Smooth muscle cell (in vitro differentiated cells): ENCODE results near the gene BTNL8. TPM values are rescaled to one million over a fixed set of nuclear protein-coding genes. Genes with fewer than 3 reads are reported as not detected.

Experiments
- DNase-seq: peaks from one replicate; lab custom pipeline; 2025; ENCODE audit not compliant: unreplicated experiment; lab: John Stamatoyannopoulos, UW
- H2AFZ ChIP-seq: fragments of 200-600 bp; sonication (generic); 2 replicates; pipeline ENCODE4 v1.6.0; 2016; ENCODE audit warnings: antibody characterized with exemption, low read depth, mild to moderate bottlenecking
- H3F3A ChIP-seq: fragments of 200-600 bp; sonication (generic); 2 replicates; pipeline ENCODE4 v1.6.0; 2017; ENCODE audit warnings: antibody characterized with exemption, low read depth
- H3K27ac ChIP-seq: fragments of 200-600 bp; sonication (generic); 2 replicates; pipeline ENCODE4 v1.5.1; 2016; ENCODE audit warnings: low read depth, mild to moderate bottlenecking
- H3K27me3 ChIP-seq: fragments of 200-600 bp; sonication (generic); 2 replicates; pipeline ENCODE4 v1.6.1; 2016; ENCODE audit warnings: low read depth, mild to moderate bottlenecking
- H3K36me3 ChIP-seq: fragments of 200-600 bp; sonication (generic); 2 replicates; pipeline ENCODE4 v1.5.1; 2016; ENCODE audit warnings: low read depth
- H3K4me1 ChIP-seq: fragments of 200-600 bp; sonication (generic); 2 replicates; pipeline ENCODE4 v1.5.1; 2016; ENCODE audit warnings: low read depth
- H3K4me2 ChIP-seq: fragments of 200-600 bp; sonication (generic); 2 replicates; pipeline ENCODE4 v1.6.0; 2016; ENCODE audit warnings: mild to moderate bottlenecking
- H3K4me3 ChIP-seq: fragments of 200-600 bp; sonication (generic); 2 replicates; pipeline ENCODE4 v1.5.1; 2016; ENCODE audit warnings: mild to moderate bottlenecking
- H3K79me2 ChIP-seq: fragments of 200-600 bp; sonication (generic); 2 replicates; pipeline ENCODE4 v1.6.0; 2016; ENCODE audit warnings: low read depth, mild to moderate bottlenecking
- H3K9ac ChIP-seq: fragments of 200-600 bp; sonication (generic); 2 replicates; pipeline ENCODE4 v1.6.0; 2016; ENCODE audit warnings: low read depth
- H3K9me3 ChIP-seq: fragments of 200-600 bp; sonication (generic); replicated peaks from 2 replicates; pipeline ENCODE4 v1.5.1; 2016; ENCODE audit warnings: low read depth
- H4K20me1 ChIP-seq: fragments of 200-600 bp; sonication (generic); 2 replicates; pipeline ENCODE4 v1.6.0; 2016; ENCODE audit warnings: low read depth
- CTCF ChIP-seq: fragments of 200-600 bp; sonication (generic); IDR thresholded peaks from 2 replicates; pipeline ENCODE4 v1.5.1; 2017; ENCODE audit warnings: borderline replicate concordance, mild to moderate bottlenecking, antibody characterized with exemption; ENCODE audit not compliant: insufficient read depth, poor library complexity, severe bottlenecking
- WGBS: methylation state at CpG from one replicate; pipeline ENCODE4 v1.1.7; 2016; ENCODE audit warnings: low lambda C conversion rate; 5-methylcytosine and 5-hydroxymethylcytosine counted together
- polyA plus RNA-seq: library from polyadenylated mRNA; unstranded; fragments of >200 nt; fragmentation: Nextera tagmentation; extraction: Ambion mirVana; gene quantifications from 2 replicates; pipeline ENCODE4 v1.2.1, GENCODE V29; 2016
- total RNA-seq: library from RNA; depleted of rRNA; stranded (reverse); fragments of >200 nt; gene quantifications from 2 replicates; pipeline ENCODE4 v1.2.3, GENCODE V29; 2014

Gene BTNL8
- total and polyA plus RNA-seq, 2 experiments from 2014 or later, result not detected

GRCh38 chr5:180915924-180916323 lies 17.0 kb downstream of the BTNL8 start:
- no peak overlapping the region for H3K4me3 ChIP-seq
- no peaks in the 10 kb centered on the region for H3F3A ChIP-seq
- no peak for DNase-seq
- no peak for TF ChIP-seq CTCF
- H3K9me3 ChIP-seq, result no peaks in the 10 kb centered on the region
- no peaks in the 10 kb centered on the region for H3K27me3 ChIP-seq
- no peak overlapping the region for H2AFZ ChIP-seq
- WGBS, result 66% methylated on average over 3 of the region's 3 CpGs
- H3K4me2 ChIP-seq, result no peak overlapping the region
- no peak overlapping the region for H3K27ac ChIP-seq
- no peak overlapping the region for H3K9ac ChIP-seq
- no peaks in the 10 kb centered on the region for H3K79me2 ChIP-seq
- H4K20me1 ChIP-seq, result no peaks in the 10 kb centered on the region
- H3K4me1 ChIP-seq, result no peaks in the 10 kb centered on the region
- H3K36me3 ChIP-seq, result no peaks in the 10 kb centered on the region

- no peaks in the 10 kb centered on the region for H3K79me2 ChIP-seq
- no peaks in the 10 kb centered on the region for H3K9me3 ChIP-seq
- 91% methylated on average over 1 of the region's 1 CpG for WGBS
- TF ChIP-seq CTCF, result no peak
- no peaks in the 10 kb centered on the region for H3K27me3 ChIP-seq
- H3K4me1 ChIP-seq, result no peaks in the 10 kb centered on the region
- no peak overlapping the region for H2AFZ ChIP-seq
- H3F3A ChIP-seq, result no peaks in the 10 kb centered on the region
- H4K20me1 ChIP-seq, result no peaks in the 10 kb centered on the region
- DNase-seq, result no peak
- no peaks in the 10 kb centered on the region for H3K36me3 ChIP-seq
- no peak overlapping the region for H3K4me3 ChIP-seq
- H3K9ac ChIP-seq, result no peak overlapping the region
- no peak overlapping the region for H3K27ac ChIP-seq
- no peak overlapping the region for H3K4me2 ChIP-seq
These were observed 19.4 kb downstream of the BTNL8 start for GRCh38 chr5:180918380-180918779.

- Histone ChIP-seq H3K9me3 (no peaks in the 10 kb centered on the region), H3K36me3 (no peaks in the 10 kb centered on the region), H2AFZ (no peak overlapping the region), H3K27me3 (no peaks in the 10 kb centered on the region), H3K79me2 (no peaks in the 10 kb centered on the region), H3K4me1 (no peaks in the 10 kb centered on the region), H3F3A (no peaks in the 10 kb centered on the region), H4K20me1 (no peaks in the 10 kb centered on the region), H3K4me3 (no peak overlapping the region), H3K9ac (no peak overlapping the region), H3K4me2 (no peak overlapping the region), H3K27ac (no peak overlapping the region)
- no peak for DNase-seq
- TF ChIP-seq CTCF, result no peak
These were observed 21.8 kb downstream of the BTNL8 start for GRCh38 chr5:180920710-180921109.

DNA sequence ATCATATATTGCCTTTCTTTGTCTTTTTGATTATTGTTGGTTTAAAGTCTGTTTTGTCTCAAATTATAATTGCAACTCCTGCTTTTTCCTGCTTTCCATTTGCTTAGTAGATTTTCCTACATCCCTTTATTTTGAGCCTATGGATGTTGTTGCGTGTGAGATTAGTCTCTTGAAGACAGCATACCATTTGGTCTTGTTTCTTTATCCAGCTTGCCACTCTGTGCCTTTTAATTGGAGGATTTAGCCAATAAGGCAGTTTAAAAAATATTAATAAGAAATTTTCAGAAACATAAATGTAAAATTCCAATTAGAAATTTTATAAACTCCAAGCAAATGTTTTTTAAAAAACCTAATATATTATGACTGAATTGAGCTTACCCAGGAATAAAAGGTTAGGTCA lies 24.0 kb downstream of the BTNL8 start:
- H2AFZ ChIP-seq, result no peak overlapping the region
- no peak for TF ChIP-seq CTCF

More for the DNA sequence above, 24.0 kb downstream of the BTNL8 start:
- H4K20me1 ChIP-seq, result no peaks in the 10 kb centered on the region
- H3K36me3 ChIP-seq, result no peaks in the 10 kb centered on the region
- no peaks in the 10 kb centered on the region for H3K27me3 ChIP-seq
- H3K4me2 ChIP-seq, result no peak overlapping the region
- no peaks in the 10 kb centered on the region for H3K9me3 ChIP-seq
- no peak overlapping the region for H3K27ac ChIP-seq
- H3F3A ChIP-seq, result no peaks in the 10 kb centered on the region
- no peak overlapping the region for H3K4me3 ChIP-seq
- no peaks in the 10 kb centered on the region for H3K4me1 ChIP-seq
- no peaks in the 10 kb centered on the region for H3K79me2 ChIP-seq
- H3K9ac ChIP-seq, result no peak overlapping the region
- no peak for DNase-seq
- 93% methylated on average over 1 of the region's 1 CpG for WGBS
